8988T (cell line): ENCODE measurements around the gene LIG1.
A peak's percentile ranks its signal among the peaks of the same experiment; 100 is the strongest.

Source experiments
- DNase-seq: peaks from one replicate; pipeline ENCODE4 v3.0.0; 2011

LIG1 gene

DNA sequence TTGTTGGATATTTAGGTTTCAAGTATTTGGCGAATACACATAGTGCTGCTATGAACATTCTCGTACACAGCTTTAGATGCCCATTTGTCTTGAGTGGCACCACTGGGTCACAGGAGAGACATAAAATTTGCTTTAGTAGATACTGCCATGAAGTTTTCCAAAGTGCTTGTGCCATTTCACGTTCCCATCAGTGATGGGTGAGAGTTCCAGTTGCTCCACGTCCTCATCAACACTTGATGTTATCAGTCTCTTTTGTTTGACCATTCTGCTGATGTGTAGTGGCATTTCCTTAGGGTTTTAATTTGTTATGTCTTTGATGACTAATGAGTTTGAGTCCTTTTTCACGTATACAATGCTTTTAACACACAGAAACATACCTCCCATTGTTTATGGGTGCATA, 11.4 kb upstream of the LIG1 start:
- no peak for DNase-seq

DNA sequence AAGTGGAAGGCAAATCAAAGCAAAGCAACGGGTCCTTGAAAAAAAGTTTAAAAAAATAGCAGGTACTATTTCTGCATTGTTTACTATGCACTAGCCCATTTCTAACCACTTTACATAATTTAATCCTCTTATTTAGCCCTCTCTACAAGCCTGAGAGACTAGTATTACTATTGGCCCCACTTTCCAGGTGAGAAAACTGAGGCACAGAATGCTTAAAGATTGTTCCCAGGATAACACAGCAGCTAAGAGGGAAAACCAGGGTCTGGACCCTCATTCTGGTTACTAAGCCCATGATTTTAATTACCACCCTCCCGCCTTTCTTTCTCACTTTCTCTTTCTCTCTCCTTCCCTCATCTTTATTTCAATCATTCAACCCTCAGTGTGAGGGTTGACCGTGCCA, 6.1 kb upstream of the LIG1 start:
- no peak for DNase-seq

DNA sequence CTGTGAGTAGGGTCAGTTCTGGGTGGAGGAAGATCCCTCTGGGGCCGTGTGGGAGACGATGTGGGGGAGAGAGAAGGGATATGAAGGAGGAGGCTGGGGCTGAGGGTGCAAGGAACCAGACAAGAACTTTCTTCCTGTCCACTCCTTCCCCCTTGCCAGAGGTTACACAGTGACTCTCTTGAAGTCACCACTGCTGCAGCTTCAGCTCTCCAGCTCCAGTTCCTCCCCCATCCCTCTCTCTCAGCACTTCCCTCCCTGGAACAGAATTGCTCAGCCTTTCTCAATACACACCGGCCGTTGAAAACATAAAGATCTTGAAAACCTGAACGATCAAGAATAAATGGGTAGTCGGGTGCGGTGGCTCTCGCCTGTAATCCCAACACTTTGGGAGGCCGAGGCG, 5.4 kb upstream of the LIG1 start:
- DNase-seq: no peak

DNA sequence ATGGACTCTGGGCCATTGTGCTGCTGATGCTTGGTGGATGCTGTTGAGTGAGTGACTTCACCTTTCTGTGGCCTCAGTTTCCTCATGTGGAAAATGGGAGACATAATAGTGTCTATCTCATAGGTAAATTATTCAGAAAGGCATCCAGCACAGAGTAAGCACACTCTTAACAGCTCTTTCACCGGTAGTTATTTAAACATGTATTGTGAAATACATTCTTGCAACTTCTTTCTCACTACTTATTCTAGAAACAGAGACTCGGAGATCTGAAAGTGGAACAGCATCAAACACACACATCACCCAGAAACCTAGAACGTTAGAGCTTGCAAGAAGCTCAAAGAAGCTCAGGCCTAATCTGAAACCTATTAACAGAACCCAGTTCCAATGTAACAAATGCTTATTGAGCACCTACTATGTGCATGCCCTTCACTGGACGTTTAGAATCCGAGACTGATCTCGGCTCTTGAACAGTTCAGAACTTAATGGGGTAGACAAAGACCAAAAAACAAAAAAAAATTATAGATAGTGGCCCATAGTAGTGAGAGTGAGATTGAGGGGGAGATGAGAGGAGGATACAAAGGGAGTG, 4.4 kb upstream of the LIG1 start:
- no peak for DNase-seq

DNA sequence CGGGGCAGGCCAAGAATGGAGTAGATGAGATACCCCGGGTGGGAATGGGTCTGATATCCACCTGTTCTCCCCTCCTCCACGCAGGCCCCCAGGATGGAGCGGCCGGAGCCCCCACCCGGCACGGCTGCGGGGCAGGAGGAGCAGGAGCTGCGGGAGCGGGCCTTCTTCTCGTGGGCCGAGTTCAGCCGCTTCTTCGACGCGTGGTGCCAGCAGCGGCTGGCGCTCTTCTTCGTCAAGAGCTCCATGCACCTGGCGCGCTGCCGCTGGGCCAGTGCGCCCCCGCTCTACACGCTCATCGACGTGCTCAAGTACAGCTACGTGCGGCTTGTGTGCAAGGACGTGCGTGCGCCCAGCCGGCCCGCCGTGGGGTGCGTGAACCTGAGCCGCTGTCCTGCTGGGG, 1.6 kb upstream of the LIG1 start:
- no peak for DNase-seq

DNA sequence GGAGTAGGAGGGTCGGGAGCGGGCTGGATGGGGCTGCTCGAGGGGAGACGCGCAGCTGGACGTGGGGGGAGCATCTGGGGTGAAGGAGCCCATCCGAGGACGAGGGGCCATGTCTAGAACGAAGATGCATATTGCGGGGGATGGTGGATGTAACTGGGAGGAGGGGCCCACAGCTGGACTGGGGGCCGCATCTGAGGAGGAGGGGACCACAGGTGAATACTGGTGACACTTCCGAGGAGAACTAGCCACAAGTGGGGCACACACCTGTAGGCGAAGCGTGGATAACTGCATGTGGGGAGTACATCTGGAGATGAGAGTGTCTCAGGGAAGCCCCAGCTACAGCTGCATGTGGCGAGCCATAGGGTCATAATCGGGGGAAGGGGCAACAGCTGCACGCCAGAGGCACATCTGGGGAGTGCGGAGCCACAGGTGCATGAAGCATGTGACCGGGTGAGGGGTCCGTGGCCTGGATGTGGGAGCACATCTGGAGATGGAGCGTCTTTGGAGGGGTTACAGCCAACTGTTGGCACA, 738 bp upstream of the LIG1 start:
- no peak for DNase-seq

DNA sequence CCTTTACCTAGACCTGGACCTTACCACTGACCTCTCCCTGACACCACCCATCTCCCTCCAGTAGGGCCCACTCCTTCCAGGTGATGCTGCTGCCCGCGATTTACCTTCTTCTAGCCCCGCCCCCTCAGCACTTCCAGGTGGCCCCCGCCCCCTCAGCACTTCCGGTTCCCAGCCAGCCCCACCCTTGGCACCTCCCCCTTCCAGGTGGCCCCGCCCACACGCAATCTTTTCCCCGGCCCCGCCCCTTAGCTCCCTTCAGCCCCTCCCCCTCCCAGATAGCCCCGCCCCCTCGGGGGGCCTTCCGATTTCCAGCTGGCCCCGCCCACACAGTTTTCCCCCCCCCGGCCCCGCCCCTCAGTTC, 586 bp downstream of the LIG1 start:
- peak; percentile 41 for DNase-seq

DNA sequence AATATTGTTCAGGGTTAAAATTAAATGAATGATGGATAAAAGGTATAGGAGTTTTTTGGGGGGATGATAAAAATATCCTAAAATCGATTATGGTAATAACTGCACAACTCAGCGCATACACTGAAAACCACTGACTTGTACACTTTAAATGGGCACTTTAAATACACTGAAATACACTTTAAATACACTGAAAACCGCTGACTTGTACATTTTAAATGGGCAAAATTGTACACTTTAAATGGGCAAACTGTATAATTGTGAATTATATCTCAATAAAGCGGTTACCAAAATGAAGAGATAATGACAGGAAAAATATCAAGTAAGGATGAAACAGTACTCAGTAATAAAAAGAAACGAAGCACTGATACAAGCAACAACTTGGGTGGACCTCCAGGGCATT, 1.5 kb downstream of the LIG1 start:
- DNase-seq: no peak

DNA sequence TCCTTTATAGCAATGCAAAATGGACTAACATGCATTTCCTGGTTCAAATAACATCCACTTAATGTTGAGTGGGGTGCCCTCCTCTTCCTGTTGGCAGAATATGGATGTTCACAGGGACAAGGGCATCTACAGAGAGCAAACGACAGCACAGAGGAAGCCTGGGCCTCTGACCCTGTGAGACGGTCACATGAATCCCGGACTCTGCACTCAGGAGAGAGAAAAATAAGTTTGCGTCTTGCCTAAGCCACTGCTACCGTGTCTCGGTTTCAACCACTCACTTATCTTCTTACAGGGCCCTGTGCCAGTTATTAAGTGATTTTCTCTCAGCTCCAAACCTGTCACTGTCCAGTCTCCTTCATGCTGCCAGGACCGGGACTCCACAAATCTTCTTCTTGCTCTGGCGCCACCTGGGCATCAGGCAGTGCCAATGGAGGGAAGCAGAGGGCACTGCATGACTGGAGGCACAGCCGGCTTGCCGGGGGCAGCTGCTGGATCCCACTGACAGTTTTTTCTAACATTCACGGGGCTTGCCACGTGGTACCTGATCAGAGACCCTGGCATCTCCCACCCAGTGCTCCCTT, 11.8 kb downstream of the LIG1 start:
- DNase-seq: no peak

DNA sequence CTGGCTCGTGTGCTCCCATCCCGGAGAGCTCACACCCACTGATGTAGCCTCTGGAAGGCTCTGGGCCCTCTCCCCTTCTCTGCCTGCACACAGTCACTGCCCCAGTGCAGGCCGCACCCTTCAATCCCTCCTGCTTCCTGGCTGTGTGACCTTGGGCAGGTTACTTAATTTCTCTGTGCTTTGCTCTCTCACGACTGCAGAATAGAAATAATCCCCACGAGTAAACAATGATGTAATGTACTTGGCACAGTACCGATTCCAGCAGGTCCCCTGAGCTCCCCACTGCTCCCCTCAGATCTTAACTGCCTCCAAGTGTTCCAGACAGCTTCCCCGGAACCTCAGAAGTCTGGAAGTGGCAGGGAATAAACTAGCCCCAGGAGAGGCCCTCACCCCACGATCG, 16.1 kb downstream of the LIG1 start:
- no peak for DNase-seq

DNA sequence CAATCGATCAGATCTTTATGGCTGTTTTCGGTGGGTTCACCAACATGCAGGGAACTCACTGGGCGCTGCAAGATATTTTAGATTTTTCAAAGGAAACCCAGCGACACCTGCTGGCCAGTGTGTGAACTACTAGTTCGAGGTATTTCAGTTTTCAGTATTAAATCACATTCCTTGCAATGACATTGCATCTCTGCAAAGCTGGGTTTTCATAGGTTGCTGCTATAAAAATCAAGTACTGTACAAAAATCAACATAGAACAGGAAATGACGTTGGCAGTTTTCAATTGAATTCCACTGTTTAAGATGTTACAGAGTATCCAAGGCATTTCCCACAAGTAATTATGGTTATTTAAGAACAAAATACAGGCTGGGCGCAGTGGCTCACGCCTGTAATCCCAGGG, 17.6 kb downstream of the LIG1 start:
- DNase-seq: no peak

DNA sequence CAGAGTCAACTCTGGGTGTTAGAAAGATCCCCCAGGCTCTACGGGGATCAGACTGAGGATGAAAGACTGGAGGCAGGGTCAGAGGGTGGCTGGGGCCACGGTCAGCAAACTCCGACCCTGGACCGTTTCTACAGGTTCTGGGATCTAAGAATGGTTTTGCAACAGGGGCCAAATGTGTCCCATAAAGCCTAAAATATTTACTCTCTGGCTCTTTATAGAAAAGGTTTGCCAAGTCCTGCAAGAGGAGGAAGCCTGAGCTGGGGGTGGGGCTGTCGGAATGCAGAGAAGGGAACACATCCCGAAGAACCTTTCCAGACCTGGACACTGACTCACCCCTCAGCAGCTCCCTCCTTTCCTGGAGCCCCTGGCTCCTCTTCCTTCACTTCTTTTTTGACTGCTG, 20.7 kb downstream of the LIG1 start:
- no peak for DNase-seq

DNA sequence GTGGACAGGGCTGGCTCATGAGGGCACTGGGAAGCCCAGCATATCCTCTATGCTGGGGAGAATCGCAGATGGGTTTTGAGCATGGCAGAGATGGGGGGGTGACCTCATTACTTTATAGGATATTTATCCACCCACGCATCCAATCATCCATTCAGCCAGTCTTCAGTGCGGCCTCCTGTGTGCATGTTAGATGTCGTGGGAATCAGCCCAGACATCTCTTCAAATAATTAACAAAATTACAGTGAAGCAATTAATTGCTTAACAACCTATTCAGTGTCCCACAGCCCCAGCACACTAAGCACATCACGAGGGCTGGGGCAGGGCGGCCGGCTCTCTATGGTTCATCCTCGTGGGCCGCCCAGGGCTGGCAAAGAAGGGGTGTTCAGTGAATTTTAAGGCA, 21.6 kb downstream of the LIG1 start:
- DNase-seq: no peak

DNA sequence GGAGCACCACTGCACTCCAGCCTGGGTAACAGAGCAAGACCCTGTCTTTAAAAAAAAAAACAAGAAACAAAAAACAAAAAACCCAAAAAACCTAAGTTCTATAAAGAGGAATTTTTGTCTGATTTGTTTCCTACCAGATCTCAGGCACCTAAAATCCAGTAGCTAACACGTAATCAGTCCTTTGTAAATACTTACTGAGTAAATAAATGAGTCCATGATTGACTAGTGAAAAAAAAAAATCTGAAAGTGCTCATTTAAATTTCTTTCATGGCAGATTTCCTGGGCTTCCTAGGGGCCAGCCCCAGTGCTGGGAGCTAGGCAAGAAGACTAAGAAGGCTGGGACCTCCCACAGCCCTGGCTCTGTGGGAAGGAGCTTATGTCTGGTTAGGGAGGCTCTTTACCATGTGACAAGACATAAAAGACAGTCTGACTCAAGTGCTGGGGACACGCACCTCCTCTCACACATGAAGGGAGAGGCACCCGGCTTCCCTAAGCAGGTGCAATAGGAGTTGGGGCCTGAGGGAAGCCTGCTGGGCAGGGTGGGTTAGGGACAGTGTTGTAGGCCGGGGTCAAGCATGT, 22.5 kb downstream of the LIG1 start:
- no peak for DNase-seq

DNA sequence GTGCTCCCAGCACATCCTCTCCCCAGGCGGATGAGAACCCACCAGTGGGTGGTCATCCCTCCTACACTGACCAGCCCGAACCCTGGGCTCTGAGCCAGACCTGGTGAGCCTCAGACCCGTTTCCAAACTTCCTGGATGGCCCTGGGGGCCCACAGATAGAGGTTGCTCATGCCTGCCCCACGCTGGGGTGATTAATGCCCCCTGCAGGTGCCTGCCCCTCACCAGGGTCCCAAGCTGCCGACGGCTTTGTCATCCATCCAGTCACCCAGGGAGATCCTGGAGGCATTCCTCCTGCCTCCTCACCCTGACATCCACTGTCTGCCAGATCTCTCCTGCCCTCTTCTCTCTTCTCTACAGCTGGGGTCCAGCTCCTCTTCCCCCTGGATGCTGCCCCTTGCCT, 31.1 kb downstream of the LIG1 start:
- DNase-seq: no peak

DNA sequence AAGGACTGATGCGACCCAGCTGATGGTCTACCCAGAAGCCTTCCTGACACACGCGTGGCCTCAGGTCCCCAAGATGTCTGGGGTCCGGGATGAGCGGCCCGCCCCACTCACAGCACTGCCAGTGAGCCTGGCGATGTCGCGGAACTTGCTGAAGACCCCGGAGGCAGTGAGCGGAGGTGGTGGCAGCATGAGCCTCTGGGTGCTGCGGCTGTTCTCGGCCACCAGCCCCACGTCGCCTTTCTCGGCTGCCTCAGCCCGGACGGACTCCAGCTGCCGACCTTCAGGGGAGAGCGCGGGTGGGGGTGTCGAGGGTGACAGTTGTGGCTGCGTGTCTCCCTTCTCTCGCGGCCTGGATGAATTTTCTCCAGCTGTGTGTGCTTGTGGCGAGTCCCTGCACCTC, 32.7 kb downstream of the LIG1 start:
- no peak for DNase-seq

DNA sequence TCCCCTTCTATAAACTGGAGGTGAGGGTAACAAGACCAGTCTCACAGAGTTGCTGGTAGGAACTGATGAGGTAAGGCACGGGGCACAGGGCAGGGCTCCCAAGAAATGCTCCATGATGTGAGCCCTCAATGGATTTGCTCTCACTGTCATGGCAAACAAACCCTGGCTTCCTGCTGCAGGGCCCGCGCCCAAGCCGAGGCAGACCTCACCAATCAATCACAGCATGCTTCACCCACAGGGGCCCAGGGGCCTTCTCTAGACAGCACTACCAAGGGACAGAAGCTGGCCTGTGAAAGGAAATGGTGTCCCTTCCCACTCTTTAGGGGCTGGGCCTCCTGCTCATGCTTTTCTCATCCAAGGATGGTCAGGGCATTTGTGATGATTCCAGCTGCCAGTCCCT, 33.6 kb downstream of the LIG1 start:
- no peak for DNase-seq

DNA sequence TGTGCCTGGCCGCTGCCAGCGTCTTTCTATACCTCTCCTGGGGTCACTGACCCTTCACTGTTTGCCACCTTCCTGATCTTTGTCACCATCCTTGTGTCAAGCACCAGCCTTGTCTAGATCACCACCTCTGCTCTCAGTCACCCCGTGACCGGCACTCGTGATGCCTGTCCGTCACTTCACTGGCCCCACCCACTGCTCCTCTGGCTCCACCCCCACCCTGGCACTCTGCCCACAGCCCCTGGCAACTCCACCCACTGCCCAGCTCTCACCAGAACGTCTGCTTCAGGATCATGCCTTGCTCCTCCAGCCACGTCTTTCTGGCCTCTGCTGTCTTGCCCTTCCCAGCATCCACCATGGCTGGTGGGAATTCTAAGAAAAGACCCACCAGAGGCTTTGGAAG, 34.7 kb downstream of the LIG1 start:
- no peak for DNase-seq

DNA sequence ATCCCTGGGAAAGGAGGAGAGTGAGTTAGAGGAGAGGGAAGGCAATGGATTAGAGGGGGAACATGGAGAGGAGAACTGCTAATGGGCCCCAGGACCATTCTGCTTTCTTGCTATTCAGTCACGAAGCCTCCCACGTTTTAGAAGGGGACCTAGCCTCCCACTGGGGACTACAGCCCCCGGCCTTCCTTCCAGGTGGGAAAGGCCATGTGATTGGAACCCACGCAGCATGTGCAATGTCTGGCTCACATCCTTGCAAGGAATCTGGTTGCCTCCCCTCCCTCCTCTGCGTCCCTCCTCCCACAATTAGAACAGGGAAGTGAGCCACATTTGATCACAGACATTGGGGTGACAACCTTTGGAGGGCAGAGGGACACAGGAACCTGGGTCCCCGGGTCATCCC, 37.0 kb downstream of the LIG1 start:
- DNase-seq: no peak

DNA sequence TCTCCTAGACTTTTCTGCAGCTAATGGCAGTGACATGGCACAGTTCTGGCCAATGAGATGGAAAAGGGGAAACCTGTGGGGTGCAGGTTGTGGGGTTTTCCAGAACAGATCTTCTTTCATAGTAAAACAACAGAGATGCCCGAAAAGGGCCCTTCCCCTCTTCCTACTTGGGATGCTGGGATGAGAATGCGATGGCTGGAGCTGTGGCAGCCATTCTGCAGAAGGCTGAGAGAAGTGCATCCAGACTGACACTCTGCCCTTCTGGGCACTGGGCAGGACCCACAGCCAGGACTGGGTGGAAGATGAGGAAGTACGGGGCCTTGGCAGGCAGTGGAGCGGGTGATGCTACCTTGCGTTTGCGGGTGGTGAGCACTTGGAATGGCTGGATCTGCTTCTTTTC, 42.6 kb downstream of the LIG1 start:
- no peak for DNase-seq

DNA sequence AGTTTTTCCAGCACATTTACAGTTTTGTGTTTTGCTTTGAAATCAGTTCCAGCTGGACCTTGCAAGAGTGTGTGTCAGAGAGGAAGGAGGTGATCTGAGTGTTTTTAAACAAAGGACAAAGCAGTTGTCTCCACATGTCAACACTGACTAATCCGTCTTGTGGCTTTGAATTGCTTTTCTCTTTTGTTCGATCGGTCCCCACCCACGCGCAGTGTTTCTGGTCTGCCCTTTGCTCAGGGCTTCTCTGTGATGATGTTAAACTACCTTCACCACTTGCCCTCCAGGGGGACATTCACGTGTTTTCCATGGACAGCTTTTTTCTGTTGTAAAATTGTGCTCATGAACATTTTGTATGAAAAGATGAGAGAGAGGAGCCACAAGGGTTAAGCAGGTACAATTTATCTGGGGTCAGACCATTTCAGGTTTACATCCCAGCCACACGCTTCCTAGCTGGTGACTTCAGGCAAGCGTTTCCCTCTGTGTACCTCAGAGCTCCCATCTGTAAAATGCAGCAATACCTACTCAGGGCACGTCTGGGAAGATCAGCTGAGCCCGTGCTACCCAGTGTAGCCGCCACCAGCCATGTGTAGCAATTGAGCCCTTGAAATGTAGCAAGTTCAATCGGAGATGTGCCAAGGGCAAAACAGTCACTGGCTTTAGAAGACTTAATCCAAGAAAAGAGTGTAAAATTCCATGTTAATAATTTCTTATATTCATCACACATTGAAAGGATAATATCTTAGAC, 46.1 kb downstream of the LIG1 start:
- DNase-seq: no peak

DNA sequence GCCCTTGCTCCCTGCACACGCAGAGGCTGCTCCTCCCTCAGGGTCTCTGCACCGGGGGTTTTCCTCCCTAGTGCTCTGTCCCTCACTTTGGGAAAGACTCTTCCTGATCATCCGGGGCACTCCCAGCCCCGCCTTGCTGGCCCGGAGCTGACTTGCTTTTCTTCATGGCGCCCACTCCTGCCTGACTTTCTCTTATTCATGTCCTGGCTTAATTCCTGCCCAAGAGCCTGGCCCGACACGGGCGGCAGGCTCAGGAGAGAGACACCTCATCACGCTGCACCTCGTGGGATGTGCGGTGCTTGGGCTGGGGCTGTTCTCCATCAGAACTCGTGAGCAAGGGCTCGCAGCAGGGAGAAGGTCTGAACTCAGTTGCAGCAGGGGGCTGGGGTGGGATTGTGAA, 47.7 kb downstream of the LIG1 start:
- DNase-seq: no peak

DNA sequence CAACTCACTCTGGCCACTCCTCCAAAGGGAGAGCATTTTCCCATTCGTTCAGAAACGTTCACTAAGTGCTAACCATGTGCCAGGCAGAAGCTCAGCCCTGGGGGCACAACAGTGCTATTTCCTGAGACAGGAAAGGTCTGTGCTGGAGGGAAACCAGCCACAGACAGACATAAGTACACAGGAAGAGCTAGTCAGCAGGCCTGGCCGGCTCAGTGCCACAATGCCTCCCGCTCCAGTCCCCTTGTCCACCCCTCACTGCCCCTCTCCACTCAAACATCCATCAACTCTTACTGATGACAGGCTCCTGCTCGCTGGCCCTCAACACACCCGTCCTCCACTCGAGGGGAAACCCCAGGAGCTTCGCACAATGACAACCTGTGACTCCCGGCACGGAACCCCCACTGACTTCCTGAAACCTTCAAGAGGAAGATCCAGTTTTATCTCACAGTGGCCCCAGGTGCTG, 48.2 kb downstream of the LIG1 start:
- no peak for DNase-seq

DNA sequence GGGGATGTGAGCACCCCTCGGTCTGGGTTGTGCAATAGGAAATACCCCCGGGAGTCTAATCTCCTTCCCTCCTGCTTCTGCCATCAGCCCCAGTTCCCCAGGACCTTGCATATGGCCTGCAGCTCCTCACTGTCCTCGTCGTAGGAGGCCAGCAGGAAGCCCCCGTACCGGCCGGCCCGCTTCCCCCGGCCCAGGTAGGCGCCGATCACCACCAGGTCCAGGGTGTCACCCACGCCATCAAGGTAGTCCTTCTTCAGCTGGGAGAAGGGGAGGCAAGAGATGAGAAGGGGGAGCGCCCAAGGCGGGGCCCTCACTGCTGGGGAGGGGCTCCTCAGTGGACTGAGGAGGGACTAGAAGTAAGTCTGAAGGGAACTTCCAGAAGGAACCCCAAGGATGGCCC, 49.1 kb downstream of the LIG1 start:
- DNase-seq: no peak
